ENCODE measurements around the gene FHIT.

- no peak for TF ChIP-seq CTCF (conservative IDR thresholded peaks at IDR 0.05)
- TF ChIP-seq EZH2 (IDR thresholded peaks at IDR 0.05; ENCODE audit: low read depth), result no peak
These were observed 158.4 kb downstream of the FHIT start for GRCh38 chr3:61092870-61093269.

All from PC-9 (cell line).